ENCODE data around the gene PTPN21.

- no peak for TF ChIP-seq CTCF (IDR thresholded peaks at IDR 0.05)
- no peak for TF ChIP-seq POLR2A (IDR thresholded peaks at IDR 0.05)
Observed at GRCh38 chr14:88496414-88496813, 58.4 kb downstream of the PTPN21 start.

Measured in right lobe of liver (tissue), 4 donors.